Small intestine (tissue), 7 donors: ENCODE measurements around the gene LRRFIP1. TPM values are rescaled to one million over a fixed set of nuclear protein-coding genes. Genes with fewer than 3 reads are reported as not detected.

Source experiments
- DNase-seq, 2 donors: peaks; one replicate each; pipeline versions ENCODE4 v3.0.0 to v3.0.0-alpha.2; 2013
- FAIRE-seq: peaks from 2 replicates; lab custom pipeline; 2012; peaks lifted over from hg19 to GRCh38; lab: Jason Lieb, UNC
- H3K27ac ChIP-seq, 3 donors: one replicate each; pipeline ENCODE4 v1.5.1; 2013; ENCODE audit warnings: low read length in 2 of 3, mild to moderate bottlenecking in 2 of 3, control low read depth in 1 of 3, inconsistent platforms in 1 of 3, low read depth in 1 of 3, moderate library complexity in 1 of 3
- H3K27me3 ChIP-seq, 3 donors: one replicate each; pipeline ENCODE4 v1.6.1; 2013; ENCODE audit warnings: low read length in 3 of 3, inconsistent platforms in 1 of 3; ENCODE audit not compliant: control insufficient read depth in 3 of 3, insufficient read depth in 3 of 3
- H3K36me3 ChIP-seq, 3 donors: one replicate each; pipeline ENCODE4 v1.6.1; 2013; ENCODE audit warnings: low read length in 3 of 3, inconsistent platforms in 1 of 3, low read depth in 1 of 3, mild to moderate bottlenecking in 1 of 3, moderate library complexity in 1 of 3; ENCODE audit not compliant: control insufficient read depth in 3 of 3, insufficient read depth in 2 of 3
- H3K4me1 ChIP-seq, 3 donors: one replicate each; pipeline ENCODE4 v1.6.1; 2013; ENCODE audit warnings: low read length in 2 of 3, inconsistent platforms in 1 of 3, low read depth in 1 of 3, mild to moderate bottlenecking in 1 of 3, moderate library complexity in 1 of 3; ENCODE audit not compliant: control insufficient read depth in 3 of 3, insufficient read depth in 2 of 3
- H3K4me3 ChIP-seq, 3 donors: one replicate each; pipeline ENCODE4 v1.5.1; 2013; ENCODE audit warnings: low read length in 3 of 3, control low read depth in 1 of 3, inconsistent platforms in 1 of 3, low read depth in 1 of 3, mild to moderate bottlenecking in 1 of 3, moderate library complexity in 1 of 3
- H3K9me3 ChIP-seq, 2 donors: one replicate each; pipeline ENCODE4 v1.6.1; 2013; ENCODE audit warnings: low read depth in 1 of 2, low read length in 1 of 2; ENCODE audit not compliant: control insufficient read depth in 2 of 2, insufficient read depth in 1 of 2
- WGBS, 3 donors: extraction: QIAGEN DNeasy Blood & Tissue Kit; methylation state at CpG; one replicate each; pipeline ENCODE4 v1.1.7; 2013; 5-methylcytosine and 5-hydroxymethylcytosine counted together
- polyA plus RNA-seq, 4 donors: library from polyadenylated mRNA; stranded (reverse) in 3 of 4; unstranded in 1 of 4; fragments of 200-250 nt in 3 of 4; fragments of 120-200 nt in 1 of 4; gene quantifications; one replicate each; pipeline versions ENCODE4 v1.2.1 to v1.2.3, GENCODE V29; 2013
- donor health status: healthy with polysubstance abuse.
- donor health status: control.
- donor health status: control.
- donor health status: Bipolar disorder and iron deficiency.
- donor health status: healthy.

The LRRFIP1 gene
- polyA plus RNA-seq, 4 donors, result 46.0 to 76.7 (median 51.9) TPM

- peaks cover 0 to 4% (median 0%) of the 10 kb centered on the region in 3 donors for H3K36me3 ChIP-seq
- WGBS, 3 donors, result 1 to 2% (median 2%) methylated on average over 35 to 93 of the region's 94 CpGs
- DNase-seq (peak; percentile 93 to 96), FAIRE-seq (no peak)
- peaks cover 4 to 40% (median 29%) of the 10 kb centered on the region in 3 donors for H3K4me1 ChIP-seq
- H3K27me3 ChIP-seq, result no peaks in the 10 kb centered on the region
- H3K4me3 ChIP-seq, result peak overlapping the region; percentile 79 to 100 (median 86)
- H3K9me3 ChIP-seq, result no peaks in the 10 kb centered on the region
- H3K27ac ChIP-seq, result peak overlapping the region; percentile 93 to 98 (median 98)
These were observed 64.7 kb downstream of the LRRFIP1 start for GRCh38 chr2:237691908-237692600.

- peaks cover 8 to 40% (median 31%) of the 10 kb centered on the region in 3 donors for H3K4me1 ChIP-seq
- FAIRE-seq, result no peak
- 1 to 2% (median 1%) methylated on average over 37 to 40 of the region's 40 CpGs for WGBS, 3 donors
- H3K4me3 ChIP-seq, result peak overlapping the region; percentile 76 to 100 (median 86)
- no peaks in the 10 kb centered on the region for H3K9me3 ChIP-seq
- peak overlapping the region; percentile 93 to 98 (median 98) for H3K27ac ChIP-seq
- peak; percentile 46 to 70 for DNase-seq
- H3K36me3 ChIP-seq, result peaks cover 0 to 4% (median 0%) of the 10 kb centered on the region in 3 donors
- H3K27me3 ChIP-seq, result no peaks in the 10 kb centered on the region
These were observed 65.4 kb downstream of the LRRFIP1 start for GRCh38 chr2:237692601-237693290.

GRCh38 chr2:237693291-237693994, 66.1 kb downstream of the LRRFIP1 start:
- peaks cover 8 to 47% (median 37%) of the 10 kb centered on the region in 3 donors for H3K4me1 ChIP-seq
- H3K36me3 ChIP-seq, result peaks cover 0 to 6% (median 0%) of the 10 kb centered on the region in 3 donors
- 10 to 20% (median 14%) methylated on average over 6 of the region's 6 CpGs for WGBS, 3 donors
- H3K4me3 ChIP-seq, result peak overlapping the region; percentile 76 to 100 (median 86)
- FAIRE-seq, result no peak
- H3K27ac ChIP-seq, result peak overlapping the region; percentile 93 to 98 (median 98)
- no peaks in the 10 kb centered on the region for H3K9me3 ChIP-seq
- peak; percentile 68 to 85 for DNase-seq
- H3K27me3 ChIP-seq, result no peaks in the 10 kb centered on the region

- no peaks in the 10 kb centered on the region for H3K27me3 ChIP-seq
- H3K4me1 ChIP-seq, result peaks cover 8 to 47% (median 36%) of the 10 kb centered on the region in 3 donors
- DNase-seq (no peak), FAIRE-seq (no peak)
- peak overlapping the region; percentile 40 to 98 (median 98) for H3K27ac ChIP-seq
- H3K9me3 ChIP-seq, result no peaks in the 10 kb centered on the region
- WGBS, 3 donors, result 60 to 76% (median 61%) methylated on average over 15 of the region's 15 CpGs
- H3K36me3 ChIP-seq, result peaks cover 0 to 6% (median 0%) of the 10 kb centered on the region in 3 donors
- H3K4me3 ChIP-seq, result peak overlapping the region in 2 of 3 donors; percentile 86 to 100
These were observed 67.2 kb downstream of the LRRFIP1 start for GRCh38 chr2:237694415-237695194.

GRCh38 chr2:237695201-237695780, 67.9 kb downstream of the LRRFIP1 start:
- DNase-seq (peak in 1 of 2 donors; percentile 66), FAIRE-seq (no peak)
- peak overlapping the region in 1 of 3 donors; percentile 100 for H3K4me3 ChIP-seq
- WGBS, 3 donors, result 22 to 23% (median 22%) methylated on average over 7 of the region's 7 CpGs
- peaks cover 8 to 52% (median 35%) of the 10 kb centered on the region in 3 donors for H3K4me1 ChIP-seq
- peak overlapping the region; percentile 40 to 98 (median 98) for H3K27ac ChIP-seq
- H3K27me3 ChIP-seq, result no peaks in the 10 kb centered on the region
- peaks cover 0 to 8% (median 0%) of the 10 kb centered on the region in 3 donors for H3K36me3 ChIP-seq
- no peaks in the 10 kb centered on the region for H3K9me3 ChIP-seq

- H3K36me3 ChIP-seq, result peaks cover 0 to 17% (median 0%) of the 10 kb centered on the region in 3 donors
- peak in 1 of 2 donors; percentile 14 for DNase-seq
- H3K9me3 ChIP-seq, result no peaks in the 10 kb centered on the region
- H3K4me1 ChIP-seq, result peaks cover 8 to 59% (median 44%) of the 10 kb centered on the region in 3 donors
- FAIRE-seq, result no peak
- peak overlapping the region in 2 of 3 donors; percentile 16 to 74 for H3K27ac ChIP-seq
- 47 to 54% (median 47%) methylated on average over 5 of the region's 5 CpGs for WGBS, 3 donors
- no peak overlapping the region for H3K4me3 ChIP-seq
- no peaks in the 10 kb centered on the region for H3K27me3 ChIP-seq
These were observed 69.1 kb downstream of the LRRFIP1 start for GRCh38 chr2:237696461-237696860.

- Histone ChIP-seq H3K4me3 (no peak overlapping the region), H3K27ac (peak overlapping the region in 2 of 3 donors; percentile 6 to 65), H3K4me1 (peaks cover 14 to 70% (median 56%) of the 10 kb centered on the region in 3 donors), H3K36me3 (peaks cover 0 to 20% (median 0%) of the 10 kb centered on the region in 3 donors), H3K9me3 (no peaks in the 10 kb centered on the region), H3K27me3 (no peaks in the 10 kb centered on the region)
- WGBS, 3 donors, result 44 to 47% (median 47%) methylated on average over 13 of the region's 13 CpGs
- DNase-seq (peak in 1 of 2 donors; percentile 34), FAIRE-seq (no peak)
These were observed 70.4 kb downstream of the LRRFIP1 start for GRCh38 chr2:237697586-237698357.
